ENCODE measurements around the gene ZNF738. TPM values are rescaled to one million over a fixed set of nuclear protein-coding genes. Genes with fewer than 3 reads are reported as not detected.

Gene ZNF738
- total RNA-seq, 4 donors from 2014 or later: 0.34 to 4.5 (median 2.1) TPM

DNA sequence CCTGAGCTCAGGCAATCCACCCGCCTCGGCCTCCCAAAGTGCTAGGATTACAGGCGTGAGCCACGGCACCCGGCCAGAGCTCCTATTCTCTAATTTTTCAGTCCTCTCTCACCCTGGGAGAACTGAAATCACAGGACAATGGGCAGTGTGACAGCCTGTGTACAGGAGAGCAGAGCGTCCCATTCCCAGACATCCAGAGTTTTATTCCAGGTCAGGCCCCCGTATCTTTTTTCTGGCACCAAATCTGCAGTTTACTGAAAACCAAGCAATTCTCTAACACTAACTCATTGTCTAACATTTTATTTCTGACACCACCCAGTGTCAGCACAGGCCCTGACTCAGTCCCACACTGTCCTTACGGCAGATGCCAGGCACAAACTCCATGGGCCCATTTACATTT, 36.3 kb upstream of the ZNF738 start:
- H3K4me3 ChIP-seq (ENCODE audit: low read depth, poor library complexity, severe bottlenecking): no peak overlapping the region
- 67 to 73% methylated on average over 8 of the region's 8 CpGs for WGBS, 2 donors
- intact Hi-C loops (cut with DNase I; ENCODE audit: low total_unique reads): no loop called here
- TF ChIP-seq, protein P1, sequence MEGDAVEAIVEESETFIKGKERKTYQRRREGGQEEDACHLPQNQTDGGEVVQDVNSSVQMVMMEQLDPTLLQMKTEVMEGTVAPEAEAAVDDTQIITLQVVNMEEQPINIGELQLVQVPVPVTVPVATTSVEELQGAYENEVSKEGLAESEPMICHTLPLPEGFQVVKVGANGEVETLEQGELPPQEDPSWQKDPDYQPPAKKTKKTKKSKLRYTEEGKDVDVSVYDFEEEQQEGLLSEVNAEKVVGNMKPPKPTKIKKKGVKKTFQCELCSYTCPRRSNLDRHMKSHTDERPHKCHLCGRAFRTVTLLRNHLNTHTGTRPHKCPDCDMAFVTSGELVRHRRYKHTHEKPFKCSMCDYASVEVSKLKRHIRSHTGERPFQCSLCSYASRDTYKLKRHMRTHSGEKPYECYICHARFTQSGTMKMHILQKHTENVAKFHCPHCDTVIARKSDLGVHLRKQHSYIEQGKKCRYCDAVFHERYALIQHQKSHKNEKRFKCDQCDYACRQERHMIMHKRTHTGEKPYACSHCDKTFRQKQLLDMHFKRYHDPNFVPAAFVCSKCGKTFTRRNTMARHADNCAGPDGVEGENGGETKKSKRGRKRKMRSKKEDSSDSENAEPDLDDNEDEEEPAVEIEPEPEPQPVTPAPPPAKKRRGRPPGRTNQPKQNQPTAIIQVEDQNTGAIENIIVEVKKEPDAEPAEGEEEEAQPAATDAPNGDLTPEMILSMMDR (IDR thresholded peaks at IDR 0.05): no peak
- TF ChIP-seq POLR2A (IDR thresholded peaks at IDR 0.05): no peak
- DNase-seq (ENCODE audit: low spot score in 2 of 2): no peak

GRCh38 chr19:21323000-21323399, 35.8 kb upstream of the ZNF738 start:
- TF ChIP-seq POLR2A (IDR thresholded peaks at IDR 0.05): no peak
- TF ChIP-seq, protein P1 (IDR thresholded peaks at IDR 0.05): no peak
- no peak overlapping the region for H3K4me3 ChIP-seq (ENCODE audit: low read depth, poor library complexity, severe bottlenecking)
- no peak for DNase-seq (ENCODE audit: low spot score in 2 of 2)
- intact Hi-C loops (cut with DNase I; ENCODE audit: low total_unique reads): no loop called here
- 61 to 82% methylated on average over 2 of the region's 2 CpGs for WGBS, 2 donors

DNA sequence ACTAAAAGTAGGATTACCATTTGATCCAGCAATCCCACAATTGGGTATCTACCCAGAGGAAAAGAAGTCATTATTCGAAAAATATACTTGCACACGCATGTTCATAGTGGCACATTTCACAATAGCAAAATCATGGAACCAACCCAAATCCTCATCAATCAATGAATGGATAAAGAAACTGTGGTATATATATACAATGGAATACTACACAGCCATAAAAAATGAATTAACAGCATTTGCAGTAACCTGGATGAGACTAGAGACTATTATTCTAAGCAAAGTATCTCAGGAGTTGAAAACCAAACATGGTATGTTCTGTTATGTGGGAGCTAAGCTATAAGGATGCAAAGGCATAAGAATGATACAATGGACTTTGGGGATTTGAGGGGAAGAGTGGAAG, 32.6 kb upstream of the ZNF738 start:
- H3K4me3 ChIP-seq (ENCODE audit: low read depth, poor library complexity, severe bottlenecking): no peak overlapping the region
- DNase-seq (ENCODE audit: low spot score in 2 of 2): no peak
- TF ChIP-seq POLR2A (IDR thresholded peaks at IDR 0.05): no peak
- TF ChIP-seq, protein P1 (IDR thresholded peaks at IDR 0.05): no peak
- intact Hi-C loops (cut with DNase I; ENCODE audit: low total_unique reads): no loop called here
- WGBS, 2 donors: 96% methylated on average over 2 of the region's 2 CpGs

- intact Hi-C loops (cut with DNase I; ENCODE audit: low total_unique reads): no loop called here
- TF ChIP-seq, protein P1 (IDR thresholded peaks at IDR 0.05): no peak
- no peak for TF ChIP-seq POLR2A (IDR thresholded peaks at IDR 0.05)
These were observed 30.4 kb upstream of the ZNF738 start for GRCh38 chr19:21328406-21328805.

DNA sequence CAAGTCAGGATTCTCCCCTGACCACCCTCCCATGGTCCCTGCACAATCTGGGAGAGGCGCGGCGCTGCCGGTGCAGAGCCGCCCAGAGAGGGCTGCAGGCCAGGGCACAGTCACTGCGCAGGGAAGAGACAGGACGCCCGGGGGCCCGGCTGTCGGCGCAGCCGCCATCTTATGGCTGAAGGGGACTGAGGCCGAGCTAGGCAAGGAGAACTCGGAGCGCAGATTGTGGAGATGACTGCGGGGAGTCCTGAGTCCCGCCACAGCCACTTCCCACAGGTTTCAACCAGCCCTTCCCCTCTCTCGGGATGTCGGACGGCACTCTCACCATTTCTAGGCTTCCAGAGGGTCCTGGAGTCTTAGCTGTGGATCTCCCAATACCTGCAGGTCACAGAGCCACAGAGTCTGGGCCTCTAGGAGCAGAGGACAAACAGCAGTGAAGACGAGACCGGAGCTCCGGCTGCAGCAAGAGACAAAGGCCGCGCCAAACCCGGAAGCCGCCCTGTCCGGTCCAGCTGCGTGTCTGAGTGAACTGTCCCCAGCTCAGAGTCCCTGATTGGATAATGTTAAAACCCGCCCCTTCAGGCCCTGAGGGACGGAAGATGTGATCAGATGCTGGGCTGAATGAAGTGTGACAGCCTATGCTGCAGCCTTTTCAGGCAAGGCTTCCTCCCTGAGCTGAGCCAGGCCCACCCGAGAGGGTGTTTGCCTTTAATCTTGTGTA, 29.8 kb upstream of the ZNF738 start, which contains the start of gene ZNF708:
Gene ZNF708 (minus strand): TSS at position 526 of the 721 bp plus-strand sequence. CDS start 198 bp downstream, at position 328.
- intact Hi-C loops (cut with DNase I; ENCODE audit: low total_unique reads): no loop called here

More at GRCh38 chr19:21328406-21328805, 30.4 kb upstream of the ZNF738 start:
- DNase-seq (ENCODE audit: low spot score in 2 of 2): no peak
- 5 to 6% methylated on average over 6 of the region's 6 CpGs for WGBS, 2 donors
- peak overlapping the region; percentile 68 for H3K4me3 ChIP-seq (ENCODE audit: low read depth, poor library complexity, severe bottlenecking)

More for the DNA sequence above, 29.8 kb upstream of the ZNF738 start, which contains the start of gene ZNF708:
- 0 to 1% methylated on average over 24 to 32 of the region's 32 CpGs for WGBS, 2 donors
- H3K4me3 ChIP-seq (ENCODE audit: low read depth, poor library complexity, severe bottlenecking): peak within 1 kb of the TSS; percentile 68
- peak; percentile 88 to 97 for DNase-seq (ENCODE audit: low spot score in 2 of 2)
- TF ChIP-seq POLR2A (IDR thresholded peaks at IDR 0.05): peak in 1 of 2 donors; percentile 31
- TF ChIP-seq, protein P1 (IDR thresholded peaks at IDR 0.05): no peak
